Renal cortex interstitium (tissue), 15 donors: ENCODE measurements around the gene BCL7B. TPM values are rescaled to one million over a fixed set of nuclear protein-coding genes. Genes with fewer than 3 reads are reported as not detected.

Experiments
- DNase-seq, 11 donors: peaks; one replicate each; pipeline ENCODE4 v3.0.0-alpha.2; 2013; ENCODE audit warnings: low read depth in 9 of 11, low spot score in 4 of 11; ENCODE audit errors: extremely low read depth in 1 of 11
- long read RNA-seq, 16 experiments: transcript quantifications; one replicate each; lab custom pipeline, GENCODE V29; 2026
- polyA plus RNA-seq, 3 donors: library from polyadenylated mRNA; unstranded; fragments of 120-200 nt; gene quantifications; one replicate each; pipeline ENCODE4 v1.2.1, GENCODE V29; 2013; ENCODE audit not compliant: insufficient read length in 3 of 3

BCL7B gene
- polyA plus RNA-seq, result 10 to 100 TPM; 36.2 to 40.3 (median 40.3) TPM
- long read RNA-seq, donor 1, transcript BCL7B-201 (6 exons, 1,975 nt), result major isoform, 7 of 12 reads
- long read RNA-seq, donor 1, partial matches to known transcripts, result 0 of 12 reads
- long read RNA-seq, donor 1, other reads (novel, unspliced or antisense), result 0 of 12 reads
- long read RNA-seq, donor 2, partial matches to known transcripts, result 0 of 4 reads
- long read RNA-seq, donor 2, other reads (novel, unspliced or antisense), result 0 of 4 reads
- long read RNA-seq, donor 3, transcript BCL7B-201 (6 exons, 1,975 nt), result major isoform, 12 of 18 reads
- long read RNA-seq, donor 3, partial matches to known transcripts, result 0 of 18 reads
- long read RNA-seq, donor 3, other reads (novel, unspliced or antisense), result 0 of 18 reads
- long read RNA-seq, donor 4, transcript BCL7B-201 (6 exons, 1,975 nt), result major isoform, 9 of 10 reads
- long read RNA-seq, donor 4, partial matches to known transcripts, result 0 of 10 reads
- long read RNA-seq, donor 4, other reads (novel, unspliced or antisense), result 0 of 10 reads
- long read RNA-seq, donor 5, result 0 reads
- long read RNA-seq, donor 6, transcript BCL7B-201 (6 exons, 1,975 nt), result major isoform, 8 of 14 reads
- long read RNA-seq, donor 6, partial matches to known transcripts, result 0 of 14 reads
- long read RNA-seq, donor 6, other reads (novel, unspliced or antisense), result 0 of 14 reads
- long read RNA-seq, donor 7, transcript BCL7B-201 (6 exons, 1,975 nt), result major isoform, 6 of 21 reads
- long read RNA-seq, donor 7, partial matches to known transcripts, result 10 of 21 reads
- long read RNA-seq, donor 7, other reads (novel, unspliced or antisense), result 0 of 21 reads
- long read RNA-seq, donor 8, result 0 reads
- long read RNA-seq, donor 9, transcript BCL7B-201 (6 exons, 1,975 nt), result major isoform, 5 of 8 reads
- long read RNA-seq, donor 9, partial matches to known transcripts, result 0 of 8 reads
- long read RNA-seq, donor 9, other reads (novel, unspliced or antisense), result 0 of 8 reads
- long read RNA-seq, donor 10, transcript BCL7B-201 (6 exons, 1,975 nt), result major isoform, 5 of 11 reads
- long read RNA-seq, donor 10, partial matches to known transcripts, result 5 of 11 reads
- long read RNA-seq, donor 10, other reads (novel, unspliced or antisense), result 0 of 11 reads
- long read RNA-seq, donor 11, transcript BCL7B-201 (6 exons, 1,975 nt), result major isoform, 6 of 20 reads
- long read RNA-seq, donor 11, partial matches to known transcripts, result 7 of 20 reads
- long read RNA-seq, donor 11, other reads (novel, unspliced or antisense), result 0 of 20 reads
- long read RNA-seq, donor 12, transcript BCL7B-201 (6 exons, 1,975 nt), result major isoform, 5 of 9 reads
- long read RNA-seq, donor 12, partial matches to known transcripts, result 0 of 9 reads
- long read RNA-seq, donor 12, other reads (novel, unspliced or antisense), result 0 of 9 reads
- long read RNA-seq, donor 13, result 0 reads
- long read RNA-seq, donor 14, transcript BCL7B-201 (6 exons, 1,975 nt), result major isoform, 6 of 9 reads
- long read RNA-seq, donor 14, partial matches to known transcripts, result 0 of 9 reads
- long read RNA-seq, donor 14, other reads (novel, unspliced or antisense), result 0 of 9 reads
- long read RNA-seq, donor 15, transcript BCL7B-201 (6 exons, 1,975 nt), result major isoform, 6 of 8 reads
- long read RNA-seq, donor 15, partial matches to known transcripts, result 0 of 8 reads
- long read RNA-seq, donor 15, other reads (novel, unspliced or antisense), result 0 of 8 reads
- long read RNA-seq, donor 16, transcript BCL7B-201 (6 exons, 1,975 nt), result major isoform, 17 of 26 reads
- long read RNA-seq, donor 16, partial matches to known transcripts, result 0 of 26 reads
- long read RNA-seq, donor 16, other reads (novel, unspliced or antisense), result 0 of 26 reads

DNA sequence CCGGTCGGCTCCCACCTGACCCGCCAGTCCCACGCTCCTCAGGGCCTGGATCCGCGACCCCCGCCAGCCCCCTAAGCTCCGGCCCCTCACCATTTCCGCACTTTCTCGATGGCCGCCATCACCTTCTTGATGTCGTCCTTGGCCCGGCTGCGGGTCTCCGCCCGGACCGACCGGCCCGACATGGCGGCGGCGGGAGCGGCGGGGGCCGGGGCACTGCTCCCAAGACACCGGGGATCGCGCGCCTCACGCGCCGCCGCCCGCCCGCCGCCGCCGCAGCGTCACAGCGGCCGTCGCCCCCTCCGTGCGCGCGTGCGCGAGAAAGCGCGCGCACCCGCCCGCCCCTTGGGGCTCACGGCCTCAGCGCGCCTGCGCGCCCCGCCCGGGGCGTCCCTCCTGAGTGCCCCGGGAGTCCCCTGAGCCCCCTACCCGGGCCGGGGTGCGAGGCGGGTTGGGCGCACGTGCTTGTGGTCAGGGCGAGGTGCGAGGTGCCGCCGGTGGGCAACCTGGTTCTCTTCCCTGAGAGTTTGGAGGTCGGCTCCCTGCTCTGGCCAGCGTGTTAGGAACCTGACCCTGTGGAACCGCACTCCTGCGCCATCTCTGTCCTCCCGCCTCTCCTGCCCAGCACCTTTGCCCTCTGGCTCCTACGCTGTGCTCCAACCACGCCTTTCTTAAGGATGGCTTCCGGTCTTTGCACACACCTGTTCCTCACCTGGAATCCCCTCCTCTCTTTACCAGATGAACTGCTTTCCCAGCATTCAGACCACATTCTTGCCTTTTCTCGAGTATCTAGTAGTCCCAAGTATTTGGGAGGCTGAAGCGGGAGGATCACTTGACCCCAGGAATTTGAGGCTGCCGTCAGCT is at the start of gene BCL7B:
TSS of gene BCL7B (minus strand) at position 294 of the 861 bp plus-strand sequence. CDS start at position 182, 112 bp downstream.
- DNase-seq, result peak in 5 of 11 donors; percentile 40 to 67 (median 51)

DNA sequence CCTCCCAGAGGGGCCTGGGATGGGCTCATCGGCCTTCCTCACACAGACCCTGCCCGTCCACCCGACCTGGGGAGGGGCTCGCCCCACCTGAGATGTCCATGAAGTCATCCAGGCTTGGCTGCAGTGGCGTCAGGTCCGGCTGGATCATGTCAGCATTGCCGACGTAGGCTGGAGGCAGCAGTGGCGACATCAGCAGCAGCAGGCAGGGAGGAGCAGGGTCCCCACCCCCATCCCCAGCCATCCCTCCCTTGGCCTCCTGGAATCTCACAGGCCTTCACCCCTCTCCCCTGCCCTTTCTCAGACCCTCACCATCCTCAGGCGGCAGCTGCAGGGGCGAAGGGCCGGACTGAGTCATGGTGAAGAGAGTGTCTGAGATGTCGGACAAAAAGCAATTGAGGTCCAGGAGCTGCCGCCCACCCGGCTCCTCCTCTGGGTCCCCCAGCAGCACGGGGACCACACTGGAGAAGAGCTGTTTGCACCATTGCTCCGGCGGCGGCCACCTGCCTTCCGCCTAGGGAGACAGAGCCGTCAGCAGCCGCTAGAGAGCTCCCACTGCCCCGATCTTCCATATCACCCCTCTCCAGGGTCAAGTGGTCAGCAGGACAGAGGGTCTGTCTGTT is 48.2 kb upstream of the BCL7B start:
- DNase-seq, result no peak

DNA sequence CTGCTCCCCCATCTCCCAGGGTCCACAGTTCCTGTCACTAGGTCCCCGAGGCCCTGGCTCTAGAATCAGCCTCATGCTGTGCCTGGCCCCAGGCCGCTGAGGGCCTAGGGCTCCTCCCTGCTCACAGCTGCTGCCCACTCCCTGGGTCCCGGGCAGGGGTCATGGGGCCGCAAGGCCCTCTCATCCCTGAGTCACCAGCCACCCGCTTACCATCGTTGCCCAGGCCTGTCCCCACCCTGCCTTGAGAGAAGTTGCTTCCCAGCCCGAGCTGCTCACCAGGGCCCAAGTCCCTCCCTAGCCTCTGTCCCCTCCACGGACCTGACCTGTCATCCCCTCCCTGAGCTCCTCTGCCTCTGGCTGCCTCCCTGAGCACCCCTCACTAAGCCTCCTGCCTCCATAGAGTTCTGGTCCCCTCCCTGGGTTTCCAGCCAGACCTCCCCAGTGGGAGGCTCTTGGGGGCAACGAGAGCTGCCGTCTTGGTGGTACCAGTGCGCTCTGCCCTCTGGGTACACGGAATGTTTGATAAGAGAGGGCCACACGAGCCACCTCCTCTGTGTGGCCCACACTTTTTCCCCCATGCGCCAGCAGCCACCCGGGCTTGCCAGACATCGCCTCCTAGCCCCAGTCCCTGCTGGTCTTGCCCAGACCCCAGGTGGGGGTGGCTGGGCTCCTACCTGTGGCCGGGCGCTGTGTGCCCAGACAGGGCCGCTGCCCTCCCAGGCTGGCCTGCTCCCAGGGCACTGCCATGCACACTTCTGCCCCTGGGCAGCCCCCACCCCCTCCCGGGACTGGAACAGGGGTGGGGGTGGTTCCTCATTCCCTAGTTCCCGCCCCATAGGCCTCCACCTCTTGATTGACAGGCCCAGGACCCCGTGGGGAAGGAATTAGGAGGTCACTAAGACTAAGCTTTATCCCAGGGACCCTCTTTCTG is 45.5 kb upstream of the BCL7B start:
- no peak for DNase-seq

DNA sequence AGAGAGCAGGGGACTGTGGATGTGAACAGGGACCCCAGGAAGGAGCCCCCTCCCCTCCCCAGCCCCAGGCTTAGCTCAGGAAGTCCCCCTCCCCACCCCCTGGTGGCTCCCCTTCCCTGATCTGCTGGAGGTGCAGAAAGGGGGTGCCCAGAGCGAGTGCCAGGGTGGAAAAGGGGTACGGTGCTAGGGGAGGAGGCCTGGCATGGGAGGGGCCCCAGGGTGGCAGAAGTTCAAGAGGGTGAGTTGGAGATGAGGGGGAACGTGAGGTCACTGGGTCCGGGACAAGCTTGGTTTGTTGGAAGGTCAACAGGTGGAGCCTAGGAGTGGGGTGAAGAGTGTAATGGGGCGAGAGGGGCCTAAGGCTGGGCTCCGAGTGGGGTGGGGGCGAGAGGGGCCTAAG is 42.4 kb upstream of the BCL7B start:
- no peak for DNase-seq

DNA sequence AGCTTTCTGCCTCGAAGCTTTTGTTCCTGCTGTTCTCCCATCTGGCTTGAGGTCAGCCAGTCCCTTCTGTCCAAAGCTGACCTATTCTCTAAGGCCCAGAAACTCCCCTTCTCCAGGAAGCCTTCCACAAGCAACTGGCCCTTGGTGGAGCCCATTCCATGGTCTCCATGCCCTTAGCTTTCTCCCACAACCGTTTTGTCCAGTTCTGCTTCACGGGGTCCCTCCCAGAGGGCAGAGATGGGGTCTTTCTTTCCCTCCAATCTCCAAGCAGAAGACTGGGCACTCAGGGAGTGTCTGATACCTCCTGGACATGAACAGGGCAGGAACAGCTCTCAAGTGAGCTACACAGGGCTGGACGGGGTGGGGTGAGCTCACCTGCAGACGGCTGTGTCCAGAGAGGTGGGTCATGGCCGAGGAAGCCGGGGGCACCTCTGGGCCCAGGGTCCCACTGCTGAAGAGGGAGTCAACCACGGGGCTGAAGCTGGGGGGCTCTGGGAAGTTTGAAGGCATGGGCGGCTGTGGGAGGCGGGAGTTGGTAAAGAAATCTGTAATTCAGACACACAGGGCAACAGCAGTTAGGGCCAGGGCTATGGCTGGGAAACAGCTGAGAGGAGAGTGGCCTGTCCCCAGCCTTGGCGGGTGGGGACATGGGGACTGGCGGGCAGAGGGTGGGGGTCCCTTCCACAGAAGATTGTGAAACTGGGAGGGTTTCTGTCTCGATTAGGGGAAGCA is 41.8 kb upstream of the BCL7B start:
- DNase-seq, result no peak

DNA sequence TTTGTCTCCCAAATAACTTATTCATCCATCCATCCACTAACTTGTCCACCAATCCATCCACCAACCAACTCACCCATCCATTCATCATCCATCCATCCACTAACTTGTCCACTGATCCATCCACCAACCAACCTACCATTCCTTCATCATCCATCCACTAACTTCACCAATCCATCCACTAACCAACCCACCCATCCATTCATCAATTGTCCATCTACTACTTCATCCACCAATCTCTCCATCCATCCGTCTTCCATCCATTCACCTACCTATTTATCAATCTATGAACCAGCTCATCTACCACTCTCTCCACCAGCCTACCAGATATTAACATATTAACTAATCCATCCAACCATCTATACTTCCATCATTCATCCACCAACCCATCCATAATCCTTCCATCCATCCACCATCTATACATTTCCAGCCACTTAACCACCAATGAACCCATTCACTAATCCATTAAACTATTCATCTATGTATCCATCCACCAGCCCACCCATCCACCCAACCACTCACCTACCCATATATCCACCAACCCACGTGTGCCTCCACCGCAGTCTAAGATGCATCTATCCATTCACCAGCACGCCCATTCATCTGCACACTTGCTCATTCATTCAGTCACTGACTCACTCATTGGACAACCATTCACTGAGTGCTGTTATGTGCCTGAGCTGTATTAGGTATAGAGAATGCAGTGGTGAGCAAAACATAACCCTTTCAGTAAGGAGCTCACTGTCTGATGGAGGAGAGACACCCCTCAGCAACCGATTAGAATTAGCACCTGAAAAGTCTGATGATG is 40.7 kb upstream of the BCL7B start:
- no peak for DNase-seq

DNA sequence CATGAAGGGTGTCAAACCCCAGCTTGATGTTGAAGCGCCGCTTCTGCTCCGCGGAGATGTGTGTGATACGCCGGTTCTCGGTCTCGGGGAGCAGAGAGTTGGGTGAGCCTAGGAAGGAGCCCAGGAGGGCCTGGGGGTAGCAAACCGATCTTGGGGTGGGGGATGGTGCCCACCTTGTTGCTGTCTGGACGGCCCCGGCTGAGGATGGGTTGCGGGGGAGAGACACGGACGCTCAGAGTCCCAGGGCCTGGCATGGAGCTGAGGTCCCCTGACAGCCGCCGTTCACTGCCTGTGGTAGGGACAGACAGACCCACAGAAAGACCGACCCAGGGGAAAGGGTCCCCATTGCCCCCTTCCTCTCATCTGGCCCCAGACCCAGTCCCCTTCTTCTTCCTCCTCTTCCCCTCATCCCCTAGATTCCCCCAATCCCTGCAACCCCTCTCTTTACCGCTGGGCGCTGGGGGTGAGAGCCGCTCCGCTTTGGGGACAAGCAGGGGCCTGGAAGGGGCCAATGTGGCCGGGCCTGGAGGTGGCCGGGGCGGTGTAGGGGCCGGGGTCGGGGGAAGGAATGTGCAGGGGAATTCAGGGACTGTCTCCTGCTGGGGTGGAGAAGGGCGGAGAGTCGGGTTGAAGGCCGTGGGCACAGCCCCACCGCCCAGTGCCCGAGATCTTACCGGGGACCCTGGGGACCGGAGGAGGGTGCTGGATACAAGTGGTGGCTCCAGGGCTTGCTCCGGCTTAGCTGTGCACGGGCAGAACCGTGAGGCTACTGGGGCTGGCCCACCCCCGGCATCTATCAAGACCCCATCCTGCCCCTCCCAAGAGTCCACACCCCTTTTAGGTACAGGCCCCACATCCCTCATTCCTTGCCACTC is 38.9 kb upstream of the BCL7B start:
- no peak for DNase-seq

DNA sequence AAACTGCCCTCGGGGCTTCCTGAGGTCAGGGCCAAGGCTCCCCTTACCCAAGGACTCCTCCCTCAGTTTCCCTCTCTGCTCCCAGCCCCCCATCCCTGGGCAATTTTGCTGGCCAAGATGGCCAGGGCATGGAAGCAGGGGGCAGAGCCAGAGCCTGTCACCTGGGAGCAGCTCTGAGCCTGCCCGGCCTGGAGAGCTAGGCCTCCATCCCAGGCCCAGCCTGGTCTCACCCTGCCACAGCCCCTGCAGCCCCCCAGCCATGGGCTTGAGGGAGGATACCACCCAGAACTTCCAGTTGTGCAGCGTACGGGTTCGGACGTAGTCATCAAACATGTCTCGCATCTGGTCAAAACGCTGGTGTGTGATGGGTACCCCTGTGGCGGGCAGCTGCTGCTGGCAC is 37.9 kb upstream of the BCL7B start:
- DNase-seq, result no peak

DNA sequence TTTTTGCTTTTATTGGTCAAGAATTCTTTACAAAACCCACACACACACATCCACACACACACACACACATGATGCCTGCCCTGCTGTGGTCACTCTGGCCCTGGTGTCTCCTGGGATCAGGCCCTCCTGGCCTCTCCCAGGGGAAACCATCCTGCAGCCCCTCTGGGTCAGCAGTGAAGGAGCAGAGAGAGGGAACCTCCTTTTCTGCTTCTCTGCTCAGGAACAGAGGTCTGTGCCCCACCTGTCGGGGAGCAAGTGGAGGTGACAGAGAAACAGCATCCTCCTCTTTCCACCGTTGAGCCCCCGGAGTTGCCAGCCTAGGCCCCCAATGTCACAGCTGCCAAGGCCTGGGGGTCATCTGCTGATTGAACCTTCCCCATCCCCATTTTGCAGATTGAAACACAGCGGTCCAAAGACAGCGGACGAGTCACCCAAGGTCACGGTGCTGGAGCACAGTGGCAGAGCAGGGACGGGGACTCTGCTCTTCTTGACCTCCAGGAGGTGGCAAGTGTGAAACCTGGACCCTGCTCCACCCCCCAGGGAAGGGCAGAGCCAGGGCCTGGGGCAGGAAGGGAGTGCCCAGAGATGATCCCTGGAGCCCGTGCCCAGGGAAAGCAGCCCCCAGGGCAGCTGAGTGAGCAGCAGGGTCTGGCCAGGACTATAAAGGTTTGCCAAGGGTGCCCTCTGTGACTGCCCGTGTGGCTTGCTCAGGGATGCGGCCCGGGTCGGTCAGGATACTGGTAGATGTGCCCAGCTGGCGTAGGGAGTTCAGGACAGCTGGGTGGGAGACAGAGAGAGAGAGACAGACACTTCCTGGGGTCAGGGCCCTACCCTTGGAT is 35.9 kb upstream of the BCL7B start:
- no peak for DNase-seq

DNA sequence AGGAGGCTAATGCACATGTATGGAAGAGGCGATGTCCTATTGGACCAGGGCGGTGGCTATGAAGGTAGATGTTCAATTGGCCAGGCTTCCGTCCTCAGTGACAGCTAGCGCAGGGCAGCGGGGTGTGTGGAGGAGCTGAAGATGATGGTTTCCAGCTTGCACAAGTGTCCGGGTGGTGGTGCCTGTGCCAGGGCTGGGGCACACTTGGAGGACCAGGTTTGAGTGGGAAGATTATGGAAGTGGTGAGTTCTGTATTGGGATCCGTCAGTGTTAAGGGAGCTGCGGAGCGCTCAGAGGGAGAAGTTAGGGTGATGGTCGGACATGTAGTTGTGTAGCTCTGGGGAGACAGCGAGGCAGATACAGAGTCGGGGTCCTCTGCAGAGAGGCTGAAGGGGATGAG is 29.4 kb upstream of the BCL7B start:
- DNase-seq, result no peak

DNA sequence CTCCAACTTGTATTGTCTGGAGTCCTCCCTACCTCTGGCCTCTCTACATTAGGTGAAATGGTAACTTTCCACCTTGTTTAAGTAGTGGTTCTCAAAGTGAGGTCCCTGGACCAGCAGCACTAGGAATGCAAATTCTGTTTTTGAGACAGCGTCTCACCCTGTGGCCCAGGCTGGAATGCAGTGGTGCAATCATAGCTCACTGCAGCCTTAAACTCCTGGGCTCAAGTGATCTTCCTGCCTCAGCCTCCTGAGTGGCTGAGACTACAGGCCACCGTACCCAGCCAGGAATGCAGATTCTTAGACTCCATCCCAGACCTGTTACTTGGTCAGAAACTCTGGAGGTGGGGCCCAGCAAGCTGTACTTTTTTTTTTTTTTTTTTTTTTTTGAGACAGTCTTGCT is 27.7 kb upstream of the BCL7B start:
- DNase-seq, result no peak

DNA sequence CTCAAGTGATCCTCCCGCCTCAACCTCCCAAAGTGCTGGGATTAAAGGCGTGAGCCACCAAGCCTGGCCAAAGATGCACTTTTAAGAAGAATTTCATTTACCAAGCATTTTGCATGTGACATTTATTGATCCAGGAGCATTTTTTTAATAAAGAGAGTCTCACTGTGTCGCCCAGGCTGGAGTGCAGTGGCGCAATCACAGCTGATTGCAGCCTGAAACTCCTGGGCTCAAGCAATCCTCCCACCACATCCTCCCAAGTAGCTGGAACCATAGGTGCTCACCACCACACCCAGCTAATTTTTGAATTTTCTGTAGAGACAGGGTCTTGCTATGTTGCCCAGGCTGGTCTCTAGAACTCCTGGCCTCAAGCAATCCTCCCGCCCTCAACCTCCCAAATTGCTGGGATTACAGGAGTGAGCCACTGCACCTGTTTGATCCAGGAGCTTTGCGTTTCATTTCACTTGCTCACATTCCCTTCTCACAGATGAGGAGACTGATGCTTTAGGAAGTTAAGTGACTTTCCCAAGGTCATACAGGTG is 25.2 kb upstream of the BCL7B start:
- DNase-seq, result no peak
